ENCODE measurements around the gene RASGRF1. TPM values are rescaled to one million over a fixed set of nuclear protein-coding genes. Genes with fewer than 3 reads are reported as not detected.

RASGRF1 gene
- total RNA-seq, 8 experiments from 2014 or later, result 0.38 to 2.3 (median 0.60) TPM; not detected in 1

DNA sequence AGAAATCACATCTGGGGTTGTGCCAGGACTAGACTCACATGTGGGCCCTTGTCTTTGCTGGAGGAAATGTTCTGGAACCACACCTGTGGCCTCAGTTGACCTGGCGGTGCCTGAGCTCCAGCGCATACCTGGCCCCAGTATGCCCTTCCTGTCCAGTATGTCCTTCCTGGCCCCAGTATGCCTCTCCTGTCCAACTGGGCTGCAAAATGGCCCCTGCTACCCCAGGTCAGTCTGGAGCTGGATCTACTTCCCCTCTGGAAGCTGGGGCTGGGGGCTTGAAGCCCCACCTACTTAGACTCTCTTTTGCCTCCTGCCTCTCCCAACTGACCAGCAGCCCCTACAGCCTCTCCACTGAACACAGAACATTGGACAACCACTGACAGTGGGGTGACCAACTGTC, 15.3 kb downstream of the RASGRF1 start:
- in situ Hi-C loops (cut with MboI; ENCODE audit: low pct_unique_long_range_greater_than_20kb in 2 of 9, low sequenced_read_pairs in 9 of 9, unreplicated experiment in 9 of 9), result no loop called here
- 40 to 92% methylated on average over 1 to 2 of the region's 2 CpGs; no CpG with 5 or more reads in 8 of the 10 experiments for WGBS, 10 experiments
- no peak for ATAC-seq (replicated peaks in 6 of 8)
- no peaks in the 10 kb centered on the region for H3K4me1 ChIP-seq (replicated peaks in 1 of 2)
- H3K27ac ChIP-seq, result no peak overlapping the region
- H3K4me3 ChIP-seq, result no peak overlapping the region

DNA sequence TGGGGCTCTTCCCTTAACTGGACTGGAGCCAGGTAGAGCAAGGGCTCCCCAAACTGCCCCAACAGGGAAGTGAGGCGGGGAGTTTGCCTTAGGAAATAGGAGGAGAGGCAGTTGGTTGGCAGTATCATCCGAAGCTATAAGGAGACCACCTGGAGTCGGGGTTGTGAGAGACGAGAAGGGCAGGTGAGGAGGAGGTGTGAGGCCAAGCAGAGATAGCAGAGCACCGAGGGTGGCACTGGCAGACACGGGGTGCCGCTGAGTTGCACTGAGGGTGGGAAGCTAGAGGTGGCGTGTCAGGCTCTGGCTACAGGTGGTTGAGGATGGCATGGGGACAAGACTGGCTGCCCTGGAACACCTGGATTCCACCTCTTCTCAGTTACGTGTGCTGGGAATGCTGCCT, 17.2 kb downstream of the RASGRF1 start:
- 35 to 83% (median 53%) methylated on average over 1 to 6 of the region's 9 CpGs; no CpG with 5 or more reads in 2 of the 10 experiments for WGBS, 10 experiments
- Histone ChIP-seq H3K4me1 (replicated peaks in 1 of 2) (no peaks in the 10 kb centered on the region), H3K4me3 (no peak overlapping the region), H3K27ac (no peak overlapping the region)
- ATAC-seq (replicated peaks in 6 of 8), result no peak
- in situ Hi-C loops (cut with MboI; ENCODE audit: low pct_unique_long_range_greater_than_20kb in 2 of 9, low sequenced_read_pairs in 9 of 9, unreplicated experiment in 9 of 9), result loop anchor here in 1 of 9 experiments (25.0 kb wide), 1 partner anchor 111 kb away; no protein-coding TSS in a partner anchor

DNA sequence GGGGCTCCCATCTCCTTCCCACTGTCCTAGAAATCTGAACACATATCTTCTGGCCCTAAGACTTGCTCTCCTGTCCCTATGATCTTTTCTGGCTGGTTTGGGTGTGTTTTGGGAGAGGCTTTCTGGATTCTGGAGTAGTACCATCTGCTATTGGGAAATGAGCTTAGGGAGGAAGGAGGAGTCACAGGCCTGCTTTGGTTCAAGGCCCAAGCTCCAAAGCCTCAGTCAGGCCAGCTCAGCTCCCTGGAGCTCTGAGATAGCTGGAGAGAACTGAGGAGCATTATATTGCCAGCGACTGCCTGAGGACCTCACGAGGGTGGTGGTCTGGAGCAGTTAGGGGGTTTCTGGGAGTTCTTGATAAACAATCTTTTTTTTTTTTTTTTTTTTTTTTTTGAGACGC, 18.7 kb downstream of the RASGRF1 start:
- peaks cover 0 to 4% of the 10 kb centered on the region in 2 donors for H3K4me1 ChIP-seq (replicated peaks in 1 of 2)
- H3K4me3 ChIP-seq, result no peak overlapping the region
- ATAC-seq (replicated peaks in 6 of 8), result peak in 2 of 8 experiments; percentile 82 to 83
- H3K27ac ChIP-seq, result no peak overlapping the region
- WGBS, 10 experiments, result 0 to 33% (median 6%) methylated on average over 1 to 2 of the region's 3 CpGs; no CpG with 5 or more reads in 6 of the 10 experiments
- in situ Hi-C loops (cut with MboI; ENCODE audit: low pct_unique_long_range_greater_than_20kb in 2 of 9, low sequenced_read_pairs in 9 of 9, unreplicated experiment in 9 of 9), result loop anchor here in 1 of 9 experiments (25.0 kb wide), 1 partner anchor 110 kb away; no protein-coding TSS in a partner anchor

GRCh38 chr15:79068790-79069189, 21.8 kb downstream of the RASGRF1 start:
- ATAC-seq (replicated peaks in 6 of 8), result no peak
- no peak overlapping the region for H3K4me3 ChIP-seq
- no CpG with 5 or more reads among the region's 2 CpGs for WGBS, 10 experiments
- H3K27ac ChIP-seq, result no peak overlapping the region
- H3K4me1 ChIP-seq (replicated peaks in 1 of 2), result peaks cover 0 to 15% of the 10 kb centered on the region in 2 donors
- in situ Hi-C loops (cut with MboI; ENCODE audit: low pct_unique_long_range_greater_than_20kb in 2 of 9, low sequenced_read_pairs in 9 of 9, unreplicated experiment in 9 of 9), result loop anchor here in 1 of 9 experiments (25.0 kb wide), 1 partner anchor 106 kb away; no protein-coding TSS in a partner anchor

DNA sequence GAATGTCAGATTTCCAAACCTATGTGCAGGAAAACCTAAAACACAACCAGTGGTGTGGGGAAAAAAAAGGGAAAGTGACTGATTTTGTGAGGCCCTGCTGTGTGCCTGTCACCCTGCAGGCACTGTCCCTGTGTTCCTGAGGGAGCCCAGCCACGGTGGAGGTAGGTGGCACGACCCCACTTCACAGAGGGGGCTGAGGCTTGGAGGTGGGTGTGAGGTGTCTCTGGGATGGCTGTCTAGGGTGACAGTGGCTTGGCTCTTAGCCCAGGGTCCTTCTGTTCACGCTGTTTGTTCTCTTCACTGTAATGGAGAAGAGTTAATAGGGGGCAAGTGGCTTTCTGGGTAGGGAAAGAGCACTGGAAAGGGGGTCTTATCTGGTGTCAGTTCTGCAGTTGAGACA, 22.6 kb downstream of the RASGRF1 start:
- ATAC-seq (replicated peaks in 6 of 8), result no peak
- Histone ChIP-seq H3K27ac (no peak overlapping the region), H3K4me3 (no peak overlapping the region), H3K4me1 (replicated peaks in 1 of 2) (peaks cover 0 to 15% of the 10 kb centered on the region in 2 donors)
- WGBS, 10 experiments, result 67 to 83% (median 77%) methylated on average over 1 to 3 of the region's 3 CpGs; no CpG with 5 or more reads in 7 of the 10 experiments
- in situ Hi-C loops (cut with MboI; ENCODE audit: low pct_unique_long_range_greater_than_20kb in 2 of 9, low sequenced_read_pairs in 9 of 9, unreplicated experiment in 9 of 9), result loop anchor here in 1 of 9 experiments (25.0 kb wide), 1 partner anchor 106 kb away; no protein-coding TSS in a partner anchor

GRCh38 chr15:79067072-79067833, 23.3 kb downstream of the RASGRF1 start:
- H3K4me1 ChIP-seq (replicated peaks in 1 of 2), result peaks cover 0 to 15% of the 10 kb centered on the region in 2 donors
- peak in 2 of 8 experiments; percentile 69 to 88 for ATAC-seq (replicated peaks in 6 of 8)
- no peak overlapping the region for H3K27ac ChIP-seq
- H3K4me3 ChIP-seq, result no peak overlapping the region
- in situ Hi-C loops (cut with MboI; ENCODE audit: low pct_unique_long_range_greater_than_20kb in 2 of 9, low sequenced_read_pairs in 9 of 9, unreplicated experiment in 9 of 9), result loop anchor here in 1 of 9 experiments (25.0 kb wide), 1 partner anchor 105 kb away; no protein-coding TSS in a partner anchor
- WGBS, 10 experiments, result 4 to 66% (median 20%) methylated on average over 1 to 6 of the region's 8 CpGs; no CpG with 5 or more reads in 3 of the 10 experiments

- in situ Hi-C loops (cut with MboI; ENCODE audit: low pct_unique_long_range_greater_than_20kb in 2 of 9, low sequenced_read_pairs in 9 of 9, unreplicated experiment in 9 of 9), result loop anchor here in 1 of 9 experiments (25.0 kb wide), 1 partner anchor 104 kb away; no protein-coding TSS in a partner anchor
- H3K4me1 ChIP-seq (replicated peaks in 1 of 2), result peaks cover 0 to 15% of the 10 kb centered on the region in 2 donors
- H3K27ac ChIP-seq, result no peak overlapping the region
- no peak for ATAC-seq (replicated peaks in 6 of 8)
- 40 to 95% (median 60%) methylated on average over 1 to 5 of the region's 6 CpGs; no CpG with 5 or more reads in 5 of the 10 experiments for WGBS, 10 experiments
- no peak overlapping the region for H3K4me3 ChIP-seq
These were observed 24.0 kb downstream of the RASGRF1 start for GRCh38 chr15:79066391-79067071.

- in situ Hi-C loops (cut with MboI; ENCODE audit: low pct_unique_long_range_greater_than_20kb in 2 of 9, low sequenced_read_pairs in 9 of 9, unreplicated experiment in 9 of 9), result loop anchor here in 1 of 9 experiments (25.0 kb wide), 1 partner anchor 104 kb away; no protein-coding TSS in a partner anchor
- WGBS, 10 experiments, result 0 to 80% (median 47%) methylated on average over 2 to 5 of the region's 8 CpGs; no CpG with 5 or more reads in 4 of the 10 experiments
- H3K27ac ChIP-seq, result no peak overlapping the region
- ATAC-seq (replicated peaks in 6 of 8), result peak in 5 of 8 experiments; percentile 55 to 87 (median 79)
- peaks cover 0 to 15% of the 10 kb centered on the region in 2 donors for H3K4me1 ChIP-seq (replicated peaks in 1 of 2)
- H3K4me3 ChIP-seq, result no peak overlapping the region
These were observed 24.7 kb downstream of the RASGRF1 start for GRCh38 chr15:79065706-79066376.

GRCh38 chr15:79065361-79065705, 25.2 kb downstream of the RASGRF1 start:
- no peak overlapping the region for H3K27ac ChIP-seq
- H3K4me3 ChIP-seq, result no peak overlapping the region
- no CpG with 5 or more reads among the region's 5 CpGs for WGBS, 10 experiments
- peak in 2 of 8 experiments; percentile 12 to 19 for ATAC-seq (replicated peaks in 6 of 8)
- in situ Hi-C loops (cut with MboI; ENCODE audit: low pct_unique_long_range_greater_than_20kb in 2 of 9, low sequenced_read_pairs in 9 of 9, unreplicated experiment in 9 of 9), result loop anchor here in 1 of 9 experiments (25.0 kb wide), 1 partner anchor 103 kb away; no protein-coding TSS in a partner anchor
- peaks cover 0 to 15% of the 10 kb centered on the region in 2 donors for H3K4me1 ChIP-seq (replicated peaks in 1 of 2)

DNA sequence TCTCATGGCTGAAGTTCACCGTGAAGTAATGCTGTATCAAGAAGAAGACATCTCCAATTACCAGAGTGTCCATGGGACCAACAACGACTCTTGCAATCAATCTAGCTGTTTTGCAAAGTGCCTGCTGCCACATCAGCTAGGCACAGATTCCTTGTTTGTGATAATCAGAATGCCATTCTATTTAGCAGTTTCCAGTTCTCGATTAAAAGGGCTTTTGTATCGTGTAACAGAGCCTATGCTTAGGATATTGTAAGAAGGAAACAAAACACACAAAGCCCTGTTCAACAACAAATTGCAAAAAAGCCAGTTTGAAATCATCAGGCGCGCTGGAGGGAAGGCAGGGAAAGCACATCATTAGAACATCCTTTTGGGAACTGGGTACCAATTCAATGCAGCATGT, 26.1 kb downstream of the RASGRF1 start:
- WGBS, 10 experiments, result 25 to 89% (median 75%) methylated on average over 2 to 6 of the region's 6 CpGs; no CpG with 5 or more reads in 2 of the 10 experiments
- Histone ChIP-seq H3K27ac (no peak overlapping the region), H3K4me3 (no peak overlapping the region), H3K4me1 (replicated peaks in 1 of 2) (peaks cover 0 to 15% of the 10 kb centered on the region in 2 donors)
- no peak for ATAC-seq (replicated peaks in 6 of 8)
- in situ Hi-C loops (cut with MboI; ENCODE audit: low pct_unique_long_range_greater_than_20kb in 2 of 9, low sequenced_read_pairs in 9 of 9, unreplicated experiment in 9 of 9), result loop anchor here in 1 of 9 experiments (25.0 kb wide), 1 partner anchor 102 kb away; no protein-coding TSS in a partner anchor

DNA sequence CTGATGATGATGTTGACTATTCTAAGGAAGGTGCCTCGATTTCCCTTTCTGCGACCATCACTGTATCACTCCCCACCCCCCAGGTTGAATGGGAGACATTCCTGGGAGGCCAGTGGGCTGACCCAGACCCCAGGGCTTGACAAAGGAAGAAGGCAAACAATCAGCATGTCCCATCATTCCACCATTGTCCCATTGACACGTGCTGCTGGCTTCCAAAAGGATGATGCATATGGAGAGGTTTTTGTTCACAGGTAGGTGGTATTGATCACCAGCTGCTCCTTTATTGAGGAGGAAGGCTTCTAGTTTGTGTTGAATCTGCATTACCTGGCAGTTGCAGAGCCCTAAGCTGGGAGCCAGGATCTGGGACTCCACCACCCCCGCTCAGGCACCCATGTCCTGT, 30.4 kb downstream of the RASGRF1 start:
- peaks cover 0 to 11% of the 10 kb centered on the region in 2 donors for H3K4me1 ChIP-seq (replicated peaks in 1 of 2)
- 0 to 100% (median 80%) methylated on average over 1 to 2 of the region's 4 CpGs; no CpG with 5 or more reads in 6 of the 10 experiments for WGBS, 10 experiments
- ATAC-seq (replicated peaks in 6 of 8), result no peak
- no peak overlapping the region for H3K27ac ChIP-seq
- H3K4me3 ChIP-seq, result no peak overlapping the region
- in situ Hi-C loops (cut with MboI; ENCODE audit: low pct_unique_long_range_greater_than_20kb in 2 of 9, low sequenced_read_pairs in 9 of 9, unreplicated experiment in 9 of 9), result loop anchor here in 1 of 9 experiments (25.0 kb wide), 1 partner anchor 98 kb away; no protein-coding TSS in a partner anchor

- H3K4me1 ChIP-seq (replicated peaks in 1 of 2), result peaks cover 0 to 10% of the 10 kb centered on the region in 2 donors
- H3K4me3 ChIP-seq, result no peak overlapping the region
- no peak overlapping the region for H3K27ac ChIP-seq
- no peak for ATAC-seq (replicated peaks in 6 of 8)
- in situ Hi-C loops (cut with MboI; ENCODE audit: low pct_unique_long_range_greater_than_20kb in 2 of 9, low sequenced_read_pairs in 9 of 9, unreplicated experiment in 9 of 9), result loop anchor here in 1 of 9 experiments (25.0 kb wide), 1 partner anchor 97 kb away; no protein-coding TSS in a partner anchor
- WGBS, 10 experiments, result no CpG with 5 or more reads among the region's 1 CpG
These were observed 31.5 kb downstream of the RASGRF1 start for GRCh38 chr15:79059081-79059572.

Measured in motor neuron (in vitro differentiated cells).